ENCODE results near the gene GPRASP3.

Gene GPRASP3

GRCh38 chrX:102745857-102746584 is 25.5 kb downstream of the GPRASP3 start:
- peak in 27 of 56 donors; percentile 0 to 28 (median 5) for DNase-seq

GRCh38 chrX:102765217-102765616 is 44.7 kb downstream of the GPRASP3 start:
- DNase-seq = no peak

GRCh38 chrX:102765809-102766208 is 45.3 kb downstream of the GPRASP3 start:
- DNase-seq = peak in 1 of 56 donors; percentile 3

- DNase-seq = no peak
These were observed 46.7 kb downstream of the GPRASP3 start for GRCh38 chrX:102767287-102767686.

GRCh38 chrX:102768987-102769761 is 48.6 kb downstream of the GPRASP3 start:
- DNase-seq = peak in 54 of 56 donors; percentile 1 to 81 (median 26)
